HG03060 (cell line): ENCODE results near the gene EPS8.

Experiments
- ATAC-seq: cut with Tn5 transposase; IDR thresholded peaks from one replicate; pipeline ENCODE4 v1.9.1; 2021; ENCODE audit warnings: low read depth, moderate number of reproducible peaks; ENCODE audit not compliant: unreplicated experiment

Gene EPS8

GRCh38 chr12:15726027-15726877 is 62.9 kb downstream of the EPS8 start:
- ATAC-seq: no peak

DNA sequence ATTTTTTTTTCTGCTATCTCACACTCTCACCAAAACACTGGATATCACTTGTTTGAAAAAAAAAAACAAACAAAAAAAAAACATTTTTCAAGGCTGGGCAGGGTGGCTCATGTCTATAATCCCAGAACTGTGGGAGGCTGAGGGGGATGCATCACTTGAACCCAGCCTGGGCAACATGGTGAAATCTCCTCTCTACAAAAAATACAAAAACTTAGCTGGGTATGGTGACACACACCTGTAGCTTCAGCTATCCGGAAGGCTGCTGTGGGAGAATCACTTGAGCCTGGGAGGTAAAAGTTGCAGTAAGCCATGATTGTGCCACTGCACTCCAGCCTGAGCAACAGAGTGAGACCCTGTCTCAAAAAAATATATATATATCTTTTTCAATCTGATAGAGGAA is 66.2 kb downstream of the EPS8 start:
- no peak for ATAC-seq

DNA sequence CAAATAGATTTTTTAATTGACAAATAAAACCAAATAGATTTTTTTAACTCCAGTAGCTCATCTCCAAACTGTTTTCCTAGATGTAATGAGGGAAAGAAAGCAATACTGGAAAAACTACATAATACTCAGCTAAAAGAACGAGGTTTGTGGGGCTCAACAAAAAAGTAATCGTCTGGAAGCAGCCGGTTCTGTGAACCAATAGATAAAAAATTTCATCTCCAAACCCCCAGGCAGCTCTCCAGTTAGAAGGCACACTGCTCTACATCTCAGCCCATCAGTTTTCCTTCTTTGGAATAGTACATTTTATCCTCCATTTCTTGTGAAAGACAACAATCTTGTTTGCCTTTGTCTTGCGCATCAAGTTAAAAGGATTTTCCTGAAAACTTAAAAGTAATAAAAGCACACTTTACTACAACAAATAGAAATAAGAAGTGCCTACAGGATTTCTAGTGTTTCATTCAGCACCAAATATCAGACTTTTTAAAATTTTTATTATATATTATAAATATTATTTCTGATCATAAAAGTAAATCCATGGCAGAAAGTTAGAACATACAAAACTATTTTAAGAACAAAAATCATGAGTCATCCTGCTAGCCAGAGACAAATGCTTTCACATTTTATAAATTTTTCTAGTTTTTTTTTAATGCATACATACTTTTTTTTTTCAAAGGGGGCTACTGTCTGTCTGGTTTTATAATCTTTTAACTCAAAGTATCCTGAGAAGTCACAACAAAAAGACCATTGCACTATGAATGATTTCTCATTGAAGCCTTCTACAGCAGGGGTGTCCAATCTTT is 67.7 kb downstream of the EPS8 start:
- ATAC-seq: no peak

- ATAC-seq: no peak
Observed at GRCh38 chr12:15720295-15720694, 68.9 kb downstream of the EPS8 start.

GRCh38 chr12:15719230-15719629 is 70.0 kb downstream of the EPS8 start:
- no peak for ATAC-seq

DNA sequence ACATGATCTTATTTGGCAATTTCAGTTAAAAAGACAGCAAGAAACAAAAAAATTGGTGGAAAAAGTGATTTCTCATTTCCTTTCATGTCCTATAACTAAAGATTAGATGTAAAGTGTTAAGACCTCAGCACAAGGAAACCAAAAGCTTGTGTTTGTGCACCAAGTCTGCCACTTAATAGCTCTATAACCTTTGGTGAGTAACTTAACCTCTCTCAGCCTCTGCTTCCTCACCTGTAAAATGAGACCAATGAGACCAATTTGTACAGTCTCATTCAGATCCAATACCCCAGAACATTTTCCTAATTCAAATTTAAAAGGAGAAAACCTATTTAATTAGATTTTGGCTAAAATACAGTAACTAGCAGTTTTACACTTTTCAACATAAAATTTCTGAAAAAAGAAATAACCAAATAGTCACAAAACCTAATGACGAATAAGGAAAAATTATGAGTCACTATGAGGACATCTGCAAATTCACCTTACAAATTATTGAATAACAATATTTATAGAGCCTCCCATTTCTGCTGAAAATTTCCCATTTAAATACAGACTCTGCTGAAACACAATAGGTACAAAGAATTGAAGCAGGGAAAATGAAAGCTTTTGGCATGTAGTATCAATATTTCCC is 71.1 kb downstream of the EPS8 start:
- ATAC-seq: no peak

DNA sequence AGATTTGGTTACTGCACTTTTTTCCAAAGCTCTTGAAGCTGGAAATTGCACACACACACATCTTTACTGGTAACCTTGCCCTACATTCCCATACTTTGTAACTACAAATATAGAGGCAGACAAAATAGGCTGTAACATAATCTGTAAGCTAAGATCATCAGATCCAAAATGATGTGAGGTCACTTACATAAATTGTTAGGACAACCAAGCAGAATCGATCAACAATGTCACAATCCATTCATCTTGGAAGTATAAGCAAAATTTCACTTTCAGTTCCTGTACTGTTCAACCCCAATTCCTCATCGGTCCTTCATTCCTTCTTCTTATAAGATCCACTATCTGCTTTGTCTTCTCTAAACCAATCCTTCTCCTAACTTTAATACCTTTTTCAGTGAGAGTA is 72.6 kb downstream of the EPS8 start:
- no peak for ATAC-seq

- no peak for ATAC-seq
Observed at GRCh38 chr12:15714256-15714655, 74.9 kb downstream of the EPS8 start.

DNA sequence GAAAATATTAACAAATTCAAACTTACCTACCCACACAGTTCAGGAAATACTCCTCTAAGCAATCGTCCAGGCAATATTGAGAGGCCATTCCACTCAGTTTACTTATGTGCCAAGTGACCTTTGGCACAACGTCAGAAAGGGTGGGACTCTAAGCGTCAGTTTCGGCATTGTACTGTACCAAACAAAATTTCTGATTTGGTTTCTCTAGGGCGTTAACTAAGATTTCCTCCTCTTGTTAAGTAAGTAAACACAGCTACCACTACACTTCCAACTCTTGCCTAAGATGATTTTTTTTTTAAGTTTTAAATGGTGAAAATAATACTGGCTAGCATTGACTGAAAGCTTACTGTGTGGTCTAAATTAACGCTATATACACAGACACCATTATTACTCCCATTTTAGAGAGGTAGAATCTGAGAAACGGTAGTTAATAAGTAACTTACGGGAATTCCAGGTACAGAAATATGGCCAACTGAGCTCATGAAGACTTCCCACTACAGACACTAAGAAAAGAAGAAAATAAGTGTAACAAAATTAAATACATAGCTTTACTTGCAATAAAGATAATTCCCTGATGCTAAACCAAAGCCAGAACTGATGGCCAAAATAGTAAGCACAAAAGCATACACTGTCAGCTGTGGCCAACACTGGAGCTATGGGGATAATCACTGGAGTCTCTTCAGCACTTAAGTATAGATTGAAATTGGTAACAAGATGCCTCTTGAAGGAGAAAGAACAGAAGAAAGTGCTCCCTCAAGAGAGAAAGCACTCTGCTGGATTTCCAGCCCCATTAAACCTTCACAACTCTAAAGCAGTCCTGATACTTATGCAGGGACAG is 76.1 kb downstream of the EPS8 start:
- no peak for ATAC-seq

- ATAC-seq: no peak
Observed at GRCh38 chr12:15712160-15712559, 77.0 kb downstream of the EPS8 start.

DNA sequence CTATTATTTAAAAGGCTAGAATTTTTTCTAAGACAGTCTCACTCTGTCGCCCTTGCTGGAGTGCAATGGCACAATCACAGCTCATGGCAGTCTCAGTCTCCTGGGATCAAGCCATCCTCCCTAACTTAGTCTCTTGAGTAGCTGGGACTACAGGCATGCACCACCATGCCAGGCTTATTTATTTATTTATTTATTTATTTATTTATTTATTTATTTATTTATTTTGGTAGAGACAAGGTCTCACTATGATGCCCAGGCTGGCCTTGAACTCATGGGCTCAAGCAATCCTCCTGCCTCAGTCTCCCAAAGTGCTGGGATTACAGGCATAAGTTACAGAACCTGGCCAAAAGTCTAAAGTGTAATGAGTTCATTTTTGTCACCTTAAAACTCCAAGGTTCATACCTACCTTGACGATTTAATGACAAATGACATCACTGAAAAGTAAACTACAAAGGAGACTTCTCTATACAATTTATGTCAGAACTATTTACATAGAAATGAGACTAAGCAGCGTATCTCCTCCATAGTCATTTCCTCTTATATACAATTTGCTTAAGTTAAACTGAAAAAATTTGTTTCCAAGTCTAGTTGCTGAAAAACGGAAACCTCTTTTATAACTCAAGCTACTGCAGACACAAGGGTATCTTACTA is 78.2 kb downstream of the EPS8 start:
- ATAC-seq: no peak

- no peak for ATAC-seq
Observed at GRCh38 chr12:15709551-15709950, 79.6 kb downstream of the EPS8 start.

- ATAC-seq: no peak
Observed at GRCh38 chr12:15708396-15709076, 80.7 kb downstream of the EPS8 start.

GRCh38 chr12:15707516-15708199 is 81.5 kb downstream of the EPS8 start:
- no peak for ATAC-seq

DNA sequence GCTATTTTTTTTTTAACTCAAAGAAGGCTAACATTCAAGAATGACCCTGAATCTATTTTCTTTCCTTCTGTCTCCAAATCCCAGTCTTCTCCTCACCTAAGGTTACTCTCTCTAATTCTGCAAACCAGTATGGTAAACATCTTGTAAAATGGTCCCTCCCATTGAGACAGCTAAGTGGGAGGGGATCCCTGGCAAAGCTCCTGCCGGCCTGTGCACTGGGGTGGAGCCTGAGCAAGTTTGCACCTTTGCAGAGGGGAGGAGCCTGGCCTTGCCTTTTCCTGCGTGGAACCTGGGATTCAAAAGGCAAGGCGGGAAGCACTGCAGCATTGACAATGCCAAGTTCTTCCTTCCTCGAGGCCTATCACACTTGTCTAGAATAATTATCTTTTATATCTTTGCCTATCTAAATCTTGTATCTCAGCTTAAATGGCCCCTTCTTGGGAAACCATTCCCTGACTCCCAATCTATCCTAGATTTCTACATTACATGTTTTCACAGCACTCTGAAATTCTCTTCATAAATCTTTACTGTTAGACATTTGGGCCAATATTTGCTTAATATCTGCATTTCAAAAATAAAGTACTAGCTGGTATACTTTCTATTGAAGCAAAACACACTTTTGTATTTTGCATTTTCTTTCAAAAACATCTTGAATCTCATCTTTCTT is 83.0 kb downstream of the EPS8 start:
- ATAC-seq: no peak

GRCh38 chr12:15705606-15706005 is 83.6 kb downstream of the EPS8 start:
- ATAC-seq: no peak

- ATAC-seq: no peak
Observed at GRCh38 chr12:15702276-15702675, 86.9 kb downstream of the EPS8 start.

GRCh38 chr12:15701631-15702156 is 87.5 kb downstream of the EPS8 start:
- no peak for ATAC-seq
